HEK293 (cell line): ENCODE measurements around the gene MTHFS.

ENCODE experiments used
- CTCF ChIP-seq: fragments of 450-650 bp; formaldehyde crosslinking; IDR thresholded peaks from 2 replicates; pipeline ENCODE4 v1.5.1; 2016; ENCODE audit warnings: missing biosample characterization, missing genetic modification characterization
- ZFHX2 ChIP-seq: fragments of 450-650 bp; formaldehyde crosslinking; conservative IDR thresholded peaks from 2 replicates; pipeline ENCODE4 v1.5.1; 2016; ENCODE audit warnings: missing biosample characterization, missing genetic modification characterization
- ZNF341 ChIP-seq: fragments of 450-650 bp; formaldehyde crosslinking; IDR thresholded peaks from 2 replicates; pipeline ENCODE4; 2016; ENCODE audit warnings: low read depth, missing biosample characterization, missing genetic modification characterization
- ZNF548 ChIP-seq: fragments of 450-650 bp; formaldehyde crosslinking; IDR thresholded peaks from 2 replicates; pipeline ENCODE4 v1.5.1; 2016; ENCODE audit warnings: missing biosample characterization, missing genetic modification characterization
- ZNF580 ChIP-seq: fragments of 450-650 bp; formaldehyde crosslinking; IDR thresholded peaks from 2 replicates; pipeline ENCODE4 v1.5.1; 2016; ENCODE audit warnings: missing biosample characterization, missing genetic modification characterization
- ZNF585B ChIP-seq: fragments of 450-650 bp; formaldehyde crosslinking; IDR thresholded peaks from 2 replicates; pipeline ENCODE4 v1.5.1; 2016; ENCODE audit warnings: missing biosample characterization, missing genetic modification characterization

GRCh38 chr15:79849789-79850188 is 47.0 kb downstream of the MTHFS start:
- TF ChIP-seq CTCF (tag by site-specific recombination): no peak; the same call in 1 of the 2 replicates
- no peak for TF ChIP-seq ZNF585B (tag by site-specific recombination)
- no peak for TF ChIP-seq ZNF341 (tag by site-specific recombination)
- no peak for TF ChIP-seq ZFHX2 (tag by site-specific recombination)
- no peak for TF ChIP-seq ZNF580 (tag by site-specific recombination)
- no peak for TF ChIP-seq ZNF548 (tag by site-specific recombination)
